NCI-H1436 treated with DMSO at 0.1 percent for 48 hours (cell line): Measurements from ENCODE around the gene ATXN7.

Experiments
- DNase-seq: peaks from one replicate; lab custom pipeline; 2025; lab: John Stamatoyannopoulos, UW

Gene ATXN7

GRCh38 chr3:63908081-63908736 lies 44.5 kb downstream of the ATXN7 start:
- no peak for DNase-seq

GRCh38 chr3:63908776-63909175 lies 45.1 kb downstream of the ATXN7 start:
- DNase-seq, result no peak

- no peak for DNase-seq
Observed at GRCh38 chr3:63909431-63909830, 45.8 kb downstream of the ATXN7 start.

- DNase-seq, result no peak
Observed at GRCh38 chr3:63910001-63910400, 46.3 kb downstream of the ATXN7 start.

GRCh38 chr3:63910891-63911290 lies 47.2 kb downstream of the ATXN7 start:
- no peak for DNase-seq

- DNase-seq, result no peak
Observed at GRCh38 chr3:63911509-63911872, 47.8 kb downstream of the ATXN7 start.

- no peak for DNase-seq
Observed at GRCh38 chr3:63911873-63912767, 48.5 kb downstream of the ATXN7 start, which contains the start of gene SCAANT1. Gene SCAANT1, minus strand, starts transcription at chr3:63912383.

- no peak for DNase-seq
Observed at GRCh38 chr3:63912768-63913588, 49.3 kb downstream of the ATXN7 start.

- DNase-seq, result no peak
Observed at GRCh38 chr3:63914312-63914711, 50.6 kb downstream of the ATXN7 start.

- DNase-seq, result no peak
Observed at GRCh38 chr3:63918321-63918720, 54.7 kb downstream of the ATXN7 start.

GRCh38 chr3:63920001-63920400 lies 56.3 kb downstream of the ATXN7 start:
- no peak for DNase-seq

GRCh38 chr3:63921741-63922482 lies 58.2 kb downstream of the ATXN7 start:
- DNase-seq, result no peak

GRCh38 chr3:63922491-63923199 lies 59.0 kb downstream of the ATXN7 start:
- DNase-seq, result no peak

- no peak for DNase-seq
Observed at GRCh38 chr3:63926309-63926708, 62.6 kb downstream of the ATXN7 start.

- DNase-seq, result no peak
Observed at GRCh38 chr3:63927422-63928280, 64.0 kb downstream of the ATXN7 start.

- DNase-seq, result no peak
Observed at GRCh38 chr3:63931290-63931689, 67.6 kb downstream of the ATXN7 start.

- no peak for DNase-seq
Observed at GRCh38 chr3:63932509-63933212, 69.0 kb downstream of the ATXN7 start.

- DNase-seq, result no peak
Observed at GRCh38 chr3:63933459-63933858, 69.8 kb downstream of the ATXN7 start.

- no peak for DNase-seq
Observed at GRCh38 chr3:63934041-63934866, 70.6 kb downstream of the ATXN7 start.
